Measurements from ENCODE around the gene FAXDC2.

DNA sequence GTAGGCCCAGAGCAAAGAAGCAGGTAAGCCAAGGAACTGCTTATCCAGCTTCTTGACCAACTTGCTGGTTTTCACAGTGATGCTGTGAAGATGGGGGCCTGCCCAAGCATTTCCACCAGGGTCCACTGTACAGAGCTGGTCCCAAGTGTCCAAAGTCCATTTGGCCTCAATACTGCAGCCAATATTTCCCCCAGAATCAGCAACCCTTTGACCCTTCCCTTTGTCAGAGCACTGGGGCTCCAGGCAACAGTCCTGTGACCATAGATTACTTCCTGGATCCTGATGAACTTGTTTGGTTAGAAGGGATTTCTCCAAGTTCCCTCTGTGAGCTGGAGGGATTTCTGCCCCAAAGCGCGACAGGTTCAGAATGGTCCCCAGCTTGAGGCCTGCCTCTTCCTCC lies 26.3 kb downstream of the FAXDC2 start:
- TF ChIP-seq, protein P1, sequence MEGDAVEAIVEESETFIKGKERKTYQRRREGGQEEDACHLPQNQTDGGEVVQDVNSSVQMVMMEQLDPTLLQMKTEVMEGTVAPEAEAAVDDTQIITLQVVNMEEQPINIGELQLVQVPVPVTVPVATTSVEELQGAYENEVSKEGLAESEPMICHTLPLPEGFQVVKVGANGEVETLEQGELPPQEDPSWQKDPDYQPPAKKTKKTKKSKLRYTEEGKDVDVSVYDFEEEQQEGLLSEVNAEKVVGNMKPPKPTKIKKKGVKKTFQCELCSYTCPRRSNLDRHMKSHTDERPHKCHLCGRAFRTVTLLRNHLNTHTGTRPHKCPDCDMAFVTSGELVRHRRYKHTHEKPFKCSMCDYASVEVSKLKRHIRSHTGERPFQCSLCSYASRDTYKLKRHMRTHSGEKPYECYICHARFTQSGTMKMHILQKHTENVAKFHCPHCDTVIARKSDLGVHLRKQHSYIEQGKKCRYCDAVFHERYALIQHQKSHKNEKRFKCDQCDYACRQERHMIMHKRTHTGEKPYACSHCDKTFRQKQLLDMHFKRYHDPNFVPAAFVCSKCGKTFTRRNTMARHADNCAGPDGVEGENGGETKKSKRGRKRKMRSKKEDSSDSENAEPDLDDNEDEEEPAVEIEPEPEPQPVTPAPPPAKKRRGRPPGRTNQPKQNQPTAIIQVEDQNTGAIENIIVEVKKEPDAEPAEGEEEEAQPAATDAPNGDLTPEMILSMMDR (IDR thresholded peaks at IDR 0.05), result no peak
- no peak for TF ChIP-seq POLR2A (IDR thresholded peaks at IDR 0.05)

Measured in uterus (tissue), 2 donors.